WTC11 (cell line): Measurements from ENCODE around the gene STAU1. TPM values are rescaled to one million over a fixed set of nuclear protein-coding genes. Genes with fewer than 3 reads are reported as not detected.

ENCODE experiments used
- ATAC-seq: fragments of 200-7000 bp; cut with Tn5 transposase; 2 replicates; pipeline ENCODE4 v1.10.0; 2021; ENCODE audit warnings: mild to moderate bottlenecking, moderate library complexity
- CTCF ChIA-PET: fragments of 300-600 bp; sonication (Branson Sonifier 250); formaldehyde crosslinking; loops from one replicate; lab custom pipeline; 2021; ENCODE audit warnings: antibody characterized with exemption; lab: Charles Lee
- POLR2A ChIA-PET: fragments of 350-600 bp; sonication (Branson Sonifier 250); formaldehyde crosslinking; loops from one replicate; lab custom pipeline; 2021; ENCODE audit warnings: antibody characterized with exemption; lab: Charles Lee
- DNase-seq: peaks from one replicate; pipeline ENCODE4 v3.0.0; 2021; ENCODE audit warnings: low spot score
- H3K27ac Mint-ChIP-seq: 2 replicates; pipeline ENCODE4 v1.8.0; 2021; ENCODE audit warnings: mixed read lengths
- H3K27me3 Mint-ChIP-seq: 2 replicates; pipeline ENCODE4 v1.8.0; 2021; ENCODE audit warnings: low read depth, mild to moderate bottlenecking, moderate library complexity, mixed read lengths
- H3K36me3 Mint-ChIP-seq: 2 replicates; pipeline ENCODE4 v1.8.0; 2021; ENCODE audit warnings: mixed read lengths
- H3K4me1 Mint-ChIP-seq: 2 replicates; pipeline ENCODE4 v1.8.0; 2022; ENCODE audit warnings: mixed read lengths
- H3K4me3 Mint-ChIP-seq: 2 replicates; pipeline ENCODE4 v1.8.0; 2021; ENCODE audit warnings: mild to moderate bottlenecking, moderate library complexity, mixed read lengths
- H3K9me3 Mint-ChIP-seq: 2 replicates; pipeline ENCODE4 v1.8.0; 2021; ENCODE audit warnings: mixed read lengths
- ATF1 ChIP-seq: sonication (generic); formaldehyde crosslinking; IDR thresholded peaks from 2 replicates; pipeline ENCODE4 v1.8.1; 2023; ENCODE audit warnings: mild to moderate bottlenecking, moderate library complexity, missing genetic modification reagents
- ATF3 ChIP-seq: sonication (generic); formaldehyde crosslinking; conservative IDR thresholded peaks from 2 replicates; pipeline ENCODE4 v1.8.1; 2022; ENCODE audit warnings: mild to moderate bottlenecking, missing genetic modification reagents
- CREB1 ChIP-seq: sonication (generic); formaldehyde crosslinking; IDR thresholded peaks from 2 replicates; pipeline ENCODE4 v1.8.0; 2023; ENCODE audit warnings: mild to moderate bottlenecking, missing genetic modification reagents
- CREM ChIP-seq: sonication (generic); formaldehyde crosslinking; IDR thresholded peaks from 2 replicates; pipeline ENCODE4 v1.8.1; 2022; ENCODE audit warnings: mild to moderate bottlenecking, missing genetic modification reagents, moderate library complexity
- CTCF ChIP-seq: fragments of 200-600 bp; IDR thresholded peaks from 2 replicates; pipeline ENCODE4 v1.8.0; 2022; ENCODE audit warnings: antibody characterized with exemption
- E2F5 ChIP-seq: sonication (generic); formaldehyde crosslinking; IDR thresholded peaks from 2 replicates; pipeline ENCODE4 v1.8.1; 2022; ENCODE audit warnings: mild to moderate bottlenecking, moderate library complexity, missing genetic modification reagents
- ELF4 ChIP-seq: sonication (generic); formaldehyde crosslinking; IDR thresholded peaks from 2 replicates; pipeline ENCODE4 v1.8.1; 2022; ENCODE audit warnings: low read depth, mild to moderate bottlenecking, moderate library complexity, missing genetic modification reagents
- GABPB1 ChIP-seq: sonication (generic); formaldehyde crosslinking; IDR thresholded peaks from 2 replicates; pipeline ENCODE4 v1.8.1; 2023; ENCODE audit warnings: mild to moderate bottlenecking, missing genetic modification reagents
- HMGA2 ChIP-seq: fragments of 250-450 bp; sonication (Bioruptor Pico); IDR thresholded peaks from 2 replicates; pipeline ENCODE4 v1.4.0; 2021; ENCODE audit warnings: mild to moderate bottlenecking, moderate library complexity
- IRF1 ChIP-seq: sonication (generic); formaldehyde crosslinking; IDR thresholded peaks from 2 replicates; pipeline ENCODE4 v1.8.0; 2023; ENCODE audit warnings: missing genetic modification reagents
- MXD4 ChIP-seq: fragments of 250-450 bp; sonication (Bioruptor Pico); IDR thresholded peaks from 2 replicates; pipeline ENCODE4 v1.8.0; 2021; ENCODE audit warnings: mild to moderate bottlenecking, moderate library complexity, borderline replicate concordance
- TEAD1 ChIP-seq: sonication (generic); formaldehyde crosslinking; IDR thresholded peaks from 2 replicates; pipeline ENCODE4 v1.8.0; 2022; ENCODE audit warnings: mild to moderate bottlenecking, missing genetic modification reagents
- TEAD4 ChIP-seq: sonication (generic); formaldehyde crosslinking; IDR thresholded peaks from 2 replicates; pipeline ENCODE4 v1.8.0; 2022; ENCODE audit warnings: mild to moderate bottlenecking, missing genetic modification reagents
- ZNF232 ChIP-seq: sonication (generic); formaldehyde crosslinking; IDR thresholded peaks from 2 replicates; pipeline ENCODE4 v1.8.0; 2022; ENCODE audit warnings: mild to moderate bottlenecking, missing genetic modification reagents
- ZNF425 ChIP-seq: fragments of 250-450 bp; sonication (Bioruptor Pico); conservative IDR thresholded peaks from 2 replicates; pipeline ENCODE4 v1.9.0; 2021; ENCODE audit warnings: mild to moderate bottlenecking
- total RNA-seq: library from RNA; stranded (reverse); gene quantifications from 3 replicates; pipeline ENCODE4 v1.2.3, GENCODE V29; 2021
- TF ChIP-seq, protein P1 (sequence below): fragments of 250-450 bp; sonication (Bioruptor Pico); IDR thresholded peaks from 2 replicates; pipeline ENCODE4 v1.9.0; 2021; ENCODE audit warnings: moderate library complexity, mild to moderate bottlenecking, inconsistent platforms, borderline replicate concordance
- TF ChIP-seq, protein P2 (sequence below): sonication (generic); formaldehyde crosslinking; IDR thresholded peaks from 2 replicates; pipeline ENCODE4 v1.8.0; 2022; ENCODE audit warnings: mild to moderate bottlenecking, missing genetic modification reagents
- TF ChIP-seq, protein P3 (sequence below): sonication (generic); formaldehyde crosslinking; IDR thresholded peaks from 2 replicates; pipeline ENCODE4 v1.8.0; 2023; ENCODE audit warnings: missing genetic modification reagents, mild to moderate bottlenecking, borderline replicate concordance
- TF ChIP-seq, protein P4 (sequence below): sonication (generic); formaldehyde crosslinking; IDR thresholded peaks from 2 replicates; pipeline ENCODE4 v1.8.1; 2022; ENCODE audit warnings: low read depth, missing genetic modification reagents, borderline replicate concordance

STAU1 gene
- total RNA-seq, 1 experiment from 2014 or later, result 92.6 TPM

DNA sequence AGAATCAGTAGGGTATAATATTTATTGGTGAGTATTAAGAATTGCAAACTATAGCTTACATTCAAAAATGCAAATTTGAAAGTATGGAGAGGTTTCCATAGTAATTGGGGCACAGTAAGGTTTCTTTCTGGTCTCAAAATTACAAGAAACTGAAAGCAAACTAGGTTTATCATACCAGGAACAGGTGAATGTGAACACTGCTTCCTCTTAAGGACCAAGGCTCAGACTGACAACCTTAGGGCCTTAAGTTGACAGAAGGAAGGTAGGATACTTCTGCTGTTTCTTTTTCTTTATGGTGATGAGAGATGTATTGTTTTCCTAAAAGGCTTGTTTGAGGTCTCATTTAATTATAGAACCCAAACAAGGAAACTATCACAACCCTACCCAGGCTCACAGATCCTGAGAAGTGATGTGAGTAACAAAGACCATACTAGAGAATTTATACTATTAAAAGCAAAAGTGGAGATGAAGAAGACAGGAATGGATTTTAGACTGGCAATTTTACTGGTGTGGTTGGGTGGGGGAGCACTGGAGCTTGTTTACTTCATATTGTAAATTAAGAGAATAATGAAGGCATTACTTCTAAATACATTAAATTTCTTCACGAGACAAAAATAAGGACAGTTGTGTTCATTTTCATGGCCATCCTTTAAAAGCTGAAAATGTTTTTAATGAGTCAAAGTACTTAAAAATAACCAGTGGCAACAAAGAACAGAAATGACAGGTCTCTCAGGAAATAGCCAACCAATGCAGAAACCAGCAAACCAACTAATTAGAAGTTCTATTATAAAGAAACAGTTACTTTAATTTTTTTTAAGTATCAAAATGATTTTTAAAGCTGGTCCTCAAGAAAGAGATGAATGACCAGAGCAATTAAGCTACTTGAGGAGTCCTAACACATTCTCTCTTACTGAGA lies 21.3 kb downstream of the STAU1 start:
- Mint-ChIP-seq H3K4me1 (peaks cover 18% of the 10 kb centered on the region), H3K9me3 (no peaks in the 10 kb centered on the region), H3K36me3 (peaks cover 12% of the 10 kb centered on the region), H3K4me3 (no peak overlapping the region), H3K27me3 (no peaks in the 10 kb centered on the region), H3K27ac (no peak overlapping the region)
- TF ChIP-seq TEAD4, result no peak
- TF ChIP-seq, protein P1, sequence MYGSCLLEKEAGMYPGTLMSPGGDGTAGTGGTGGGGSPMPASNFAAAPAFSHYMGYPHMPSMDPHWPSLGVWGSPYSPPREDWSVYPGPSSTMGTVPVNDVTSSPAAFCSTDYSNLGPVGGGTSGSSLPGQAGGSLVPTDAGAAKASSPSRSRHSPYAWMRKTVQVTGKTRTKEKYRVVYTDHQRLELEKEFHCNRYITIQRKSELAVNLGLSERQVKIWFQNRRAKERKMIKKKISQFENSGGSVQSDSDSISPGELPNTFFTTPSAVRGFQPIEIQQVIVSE, result no peak
- no peak for TF ChIP-seq E2F5 (CRISPR knock-in tag)
- no peak for TF ChIP-seq CTCF
- TF ChIP-seq, protein P2, sequence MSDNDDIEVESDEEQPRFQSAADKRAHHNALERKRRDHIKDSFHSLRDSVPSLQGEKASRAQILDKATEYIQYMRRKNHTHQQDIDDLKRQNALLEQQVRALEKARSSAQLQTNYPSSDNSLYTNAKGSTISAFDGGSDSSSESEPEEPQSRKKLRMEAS (CRISPR knock-in tag), result no peak
- TF ChIP-seq ZNF232 (CRISPR knock-in tag), result no peak
- TF ChIP-seq MXD4, result no peak
- no peak for TF ChIP-seq ATF3
- no peak for TF ChIP-seq CREM (CRISPR knock-in tag)
- TF ChIP-seq, protein P3, sequence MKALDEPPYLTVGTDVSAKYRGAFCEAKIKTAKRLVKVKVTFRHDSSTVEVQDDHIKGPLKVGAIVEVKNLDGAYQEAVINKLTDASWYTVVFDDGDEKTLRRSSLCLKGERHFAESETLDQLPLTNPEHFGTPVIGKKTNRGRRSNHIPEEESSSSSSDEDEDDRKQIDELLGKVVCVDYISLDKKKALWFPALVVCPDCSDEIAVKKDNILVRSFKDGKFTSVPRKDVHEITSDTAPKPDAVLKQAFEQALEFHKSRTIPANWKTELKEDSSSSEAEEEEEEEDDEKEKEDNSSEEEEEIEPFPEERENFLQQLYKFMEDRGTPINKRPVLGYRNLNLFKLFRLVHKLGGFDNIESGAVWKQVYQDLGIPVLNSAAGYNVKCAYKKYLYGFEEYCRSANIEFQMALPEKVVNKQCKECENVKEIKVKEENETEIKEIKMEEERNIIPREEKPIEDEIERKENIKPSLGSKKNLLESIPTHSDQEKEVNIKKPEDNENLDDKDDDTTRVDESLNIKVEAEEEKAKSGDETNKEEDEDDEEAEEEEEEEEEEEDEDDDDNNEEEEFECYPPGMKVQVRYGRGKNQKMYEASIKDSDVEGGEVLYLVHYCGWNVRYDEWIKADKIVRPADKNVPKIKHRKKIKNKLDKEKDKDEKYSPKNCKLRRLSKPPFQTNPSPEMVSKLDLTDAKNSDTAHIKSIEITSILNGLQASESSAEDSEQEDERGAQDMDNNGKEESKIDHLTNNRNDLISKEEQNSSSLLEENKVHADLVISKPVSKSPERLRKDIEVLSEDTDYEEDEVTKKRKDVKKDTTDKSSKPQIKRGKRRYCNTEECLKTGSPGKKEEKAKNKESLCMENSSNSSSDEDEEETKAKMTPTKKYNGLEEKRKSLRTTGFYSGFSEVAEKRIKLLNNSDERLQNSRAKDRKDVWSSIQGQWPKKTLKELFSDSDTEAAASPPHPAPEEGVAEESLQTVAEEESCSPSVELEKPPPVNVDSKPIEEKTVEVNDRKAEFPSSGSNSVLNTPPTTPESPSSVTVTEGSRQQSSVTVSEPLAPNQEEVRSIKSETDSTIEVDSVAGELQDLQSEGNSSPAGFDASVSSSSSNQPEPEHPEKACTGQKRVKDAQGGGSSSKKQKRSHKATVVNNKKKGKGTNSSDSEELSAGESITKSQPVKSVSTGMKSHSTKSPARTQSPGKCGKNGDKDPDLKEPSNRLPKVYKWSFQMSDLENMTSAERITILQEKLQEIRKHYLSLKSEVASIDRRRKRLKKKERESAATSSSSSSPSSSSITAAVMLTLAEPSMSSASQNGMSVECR, result no peak
- TF ChIP-seq, protein P4, sequence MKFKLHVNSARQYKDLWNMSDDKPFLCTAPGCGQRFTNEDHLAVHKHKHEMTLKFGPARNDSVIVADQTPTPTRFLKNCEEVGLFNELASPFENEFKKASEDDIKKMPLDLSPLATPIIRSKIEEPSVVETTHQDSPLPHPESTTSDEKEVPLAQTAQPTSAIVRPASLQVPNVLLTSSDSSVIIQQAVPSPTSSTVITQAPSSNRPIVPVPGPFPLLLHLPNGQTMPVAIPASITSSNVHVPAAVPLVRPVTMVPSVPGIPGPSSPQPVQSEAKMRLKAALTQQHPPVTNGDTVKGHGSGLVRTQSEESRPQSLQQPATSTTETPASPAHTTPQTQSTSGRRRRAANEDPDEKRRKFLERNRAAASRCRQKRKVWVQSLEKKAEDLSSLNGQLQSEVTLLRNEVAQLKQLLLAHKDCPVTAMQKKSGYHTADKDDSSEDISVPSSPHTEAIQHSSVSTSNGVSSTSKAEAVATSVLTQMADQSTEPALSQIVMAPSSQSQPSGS (CRISPR knock-in tag), result no peak
- no peak for TF ChIP-seq CREB1 (CRISPR knock-in tag)
- no peak for TF ChIP-seq HMGA2 (CRISPR knock-in tag)
- no peak for TF ChIP-seq ATF1 (CRISPR knock-in tag)
- no peak for TF ChIP-seq IRF1 (CRISPR knock-in tag)
- no peak for TF ChIP-seq TEAD1 (CRISPR knock-in tag)
- TF ChIP-seq GABPB1 (CRISPR knock-in tag), result no peak
- TF ChIP-seq ELF4 (CRISPR knock-in tag), result no peak
- no peak for TF ChIP-seq ZNF425 (CRISPR knock-in tag)
- DNase-seq, result no peak
- ChIA-PET CTCF (interaction anchor here (1.1 to 1.2 kb wide), 2 partner anchors 34 to 79 kb away, joined by 3 to 4 read pairs; no protein-coding TSS in a partner anchor), POLR2A (no interaction called here)
- no peak for ATAC-seq
